Effector memory CD4-positive, alpha-beta T cell (primary cell): ENCODE data around the gene KHDRBS2.

Experiments used
- DNase-seq, 3 donors: peaks; one replicate each; pipeline ENCODE4 v3.0.0-alpha.2; 2020
- H3K27ac ChIP-seq: 2 replicates; pipeline ENCODE4 v1.7.0; 2013; ENCODE audit warnings: mild to moderate bottlenecking, low read length, moderate library complexity; ENCODE audit not compliant: insufficient read depth, poor library complexity, severe bottlenecking
- H3K27me3 ChIP-seq: replicated peaks from 2 replicates; pipeline ENCODE4 v1.7.0; 2013; ENCODE audit warnings: mild to moderate bottlenecking, low read length; ENCODE audit not compliant: insufficient read depth, control insufficient read depth, poor library complexity, severe bottlenecking
- H3K36me3 ChIP-seq: 2 replicates; pipeline ENCODE4 v1.7.0; 2013; ENCODE audit warnings: mild to moderate bottlenecking, low read length, moderate library complexity; ENCODE audit not compliant: control insufficient read depth, insufficient read depth
- H3K4me1 ChIP-seq: 2 replicates; pipeline ENCODE4 v1.7.0; 2013; ENCODE audit warnings: low read length, mild to moderate bottlenecking; ENCODE audit not compliant: control insufficient read depth, insufficient read depth, poor library complexity, severe bottlenecking
- H3K4me3 ChIP-seq: 2 replicates; pipeline ENCODE4 v1.7.0; 2013; ENCODE audit warnings: low read length, low read depth, mild to moderate bottlenecking; ENCODE audit not compliant: insufficient read depth, poor library complexity, severe bottlenecking
- H3K9me3 ChIP-seq: 2 replicates; pipeline ENCODE4 v1.7.0; 2013; ENCODE audit warnings: mild to moderate bottlenecking, low read length, moderate library complexity; ENCODE audit not compliant: control insufficient read depth

Gene KHDRBS2

DNA sequence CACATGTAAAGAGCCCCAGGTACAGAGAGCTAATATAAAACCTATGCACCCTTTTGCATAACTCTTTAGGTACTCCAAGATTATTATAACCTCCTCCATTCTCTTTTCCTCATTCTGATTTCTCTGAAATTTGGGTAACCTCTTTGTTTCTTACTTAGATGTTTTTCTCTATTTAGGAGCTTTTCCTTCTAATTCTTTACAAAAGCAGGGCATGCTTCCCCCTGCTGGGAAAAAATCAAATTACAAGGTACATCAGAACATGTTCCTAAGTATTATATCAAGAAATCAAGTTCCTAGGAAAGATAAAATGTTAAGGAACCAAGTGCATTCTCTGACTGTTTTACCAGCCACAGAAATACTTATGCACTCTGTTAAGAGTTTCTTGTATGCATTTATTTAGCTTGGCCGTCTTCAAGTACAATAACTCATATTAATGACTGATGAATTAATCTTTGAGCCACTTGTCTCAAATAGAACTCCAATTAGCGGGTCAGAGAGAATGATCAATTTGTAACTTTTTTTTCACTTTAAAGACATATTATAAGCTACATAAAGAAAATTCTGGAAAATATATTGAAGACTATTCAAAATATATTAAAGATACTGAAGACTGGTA lies 2.1 kb downstream of the KHDRBS2 start:
- no peak for DNase-seq
- H3K9me3 ChIP-seq = no peaks in the 10 kb centered on the region
- no peak overlapping the region for H3K4me3 ChIP-seq
- H3K4me1 ChIP-seq = no peaks in the 10 kb centered on the region
- H3K27ac ChIP-seq = no peak overlapping the region
- H3K36me3 ChIP-seq = no peaks in the 10 kb centered on the region
- H3K27me3 ChIP-seq = no peaks in the 10 kb centered on the region

DNA sequence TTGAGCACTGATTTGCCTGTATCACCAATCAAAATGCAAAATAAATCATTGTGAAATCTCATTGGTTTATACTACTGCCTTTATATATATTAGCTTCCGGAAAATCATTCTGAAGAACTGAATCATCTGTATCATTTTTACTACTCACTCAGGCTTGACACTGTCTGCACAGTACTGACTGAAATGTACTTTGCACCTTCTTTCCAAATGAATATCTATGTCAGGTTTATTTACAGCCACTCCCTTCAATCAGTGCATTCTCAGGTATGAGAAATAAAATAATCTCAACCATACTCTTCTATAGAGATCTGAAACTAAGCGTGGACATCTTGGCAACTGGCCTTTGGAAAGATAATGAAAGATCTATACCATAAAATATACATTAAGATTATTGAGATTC lies 2.7 kb downstream of the KHDRBS2 start:
- no peaks in the 10 kb centered on the region for H3K27me3 ChIP-seq
- DNase-seq = no peak
- H3K36me3 ChIP-seq = no peaks in the 10 kb centered on the region
- H3K4me1 ChIP-seq = no peaks in the 10 kb centered on the region
- no peak overlapping the region for H3K4me3 ChIP-seq
- no peak overlapping the region for H3K27ac ChIP-seq
- H3K9me3 ChIP-seq = no peaks in the 10 kb centered on the region

DNA sequence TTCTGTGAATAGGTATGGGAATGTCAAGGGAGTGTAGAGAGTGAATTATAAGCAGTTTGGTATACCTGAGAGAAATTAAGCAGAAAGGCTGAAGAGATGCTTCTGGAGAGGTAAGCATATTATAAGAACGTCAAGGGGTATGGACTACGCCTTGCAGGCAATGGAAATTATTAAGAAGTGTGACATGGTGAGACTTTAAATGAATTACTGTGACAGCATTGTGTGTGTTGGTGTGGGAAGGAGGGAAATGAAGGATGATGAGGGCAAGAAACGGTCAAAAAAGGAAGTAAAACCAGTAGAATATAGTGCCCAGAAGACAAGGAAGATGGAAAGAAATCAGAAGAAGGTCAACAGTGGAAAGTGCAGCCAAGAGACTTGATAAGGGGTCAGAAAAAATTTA lies 5.9 kb downstream of the KHDRBS2 start:
- Histone ChIP-seq H3K4me1 (no peaks in the 10 kb centered on the region), H3K9me3 (no peaks in the 10 kb centered on the region), H3K27me3 (no peaks in the 10 kb centered on the region), H3K4me3 (no peak overlapping the region), H3K27ac (no peak overlapping the region), H3K36me3 (no peaks in the 10 kb centered on the region)
- no peak for DNase-seq

DNA sequence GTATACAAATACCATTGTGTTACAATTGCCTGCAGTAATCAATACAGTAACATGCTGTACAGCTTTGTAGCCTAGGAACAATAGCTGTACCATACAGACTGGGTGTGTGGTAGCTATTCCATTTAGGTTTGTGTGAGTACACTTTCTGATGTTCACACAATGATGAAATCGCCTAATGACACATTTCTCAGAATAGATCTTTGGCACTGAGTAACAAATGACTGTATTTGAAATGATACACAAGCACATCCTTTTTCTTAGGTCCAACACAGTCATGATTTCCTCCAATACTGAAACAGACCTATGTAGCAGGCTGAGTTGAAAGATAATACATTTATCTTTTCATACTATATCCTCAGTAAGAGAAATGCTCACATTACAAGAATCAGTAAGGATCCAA lies 13.9 kb downstream of the KHDRBS2 start:
- no peak for DNase-seq
- Histone ChIP-seq H3K4me1 (no peaks in the 10 kb centered on the region), H3K36me3 (no peaks in the 10 kb centered on the region), H3K4me3 (no peak overlapping the region), H3K9me3 (no peaks in the 10 kb centered on the region), H3K27me3 (no peaks in the 10 kb centered on the region), H3K27ac (no peak overlapping the region)

DNA sequence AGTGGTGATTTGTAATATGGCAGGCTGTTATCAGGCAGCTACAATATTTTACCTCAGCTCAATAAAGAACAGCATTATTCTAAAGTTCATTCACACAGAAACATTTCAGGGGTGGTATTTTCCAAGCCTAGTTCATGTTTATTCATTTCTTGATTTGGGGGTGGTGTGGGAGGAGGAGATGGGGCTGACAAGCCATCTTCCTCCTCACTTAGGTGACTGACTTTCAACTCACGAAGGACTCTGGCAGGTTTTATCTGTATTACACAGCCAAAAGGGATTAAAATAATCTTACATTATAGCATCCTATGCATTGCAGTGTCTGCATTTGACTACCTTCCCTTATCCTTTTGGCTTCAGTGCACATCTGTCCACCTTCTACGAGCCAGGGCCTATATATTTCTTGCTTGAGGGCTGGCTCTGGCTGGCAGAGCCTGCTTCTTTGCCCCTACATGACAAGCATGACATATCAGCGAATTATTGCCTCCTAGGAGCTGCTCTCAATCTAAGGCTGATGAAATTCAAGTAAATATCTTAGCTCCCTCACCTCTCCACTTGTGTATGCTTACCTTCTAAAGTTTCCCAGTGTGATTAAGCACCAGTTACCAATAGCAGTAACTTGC lies 20.0 kb downstream of the KHDRBS2 start:
- Histone ChIP-seq H3K9me3 (no peaks in the 10 kb centered on the region), H3K4me3 (no peak overlapping the region), H3K36me3 (no peaks in the 10 kb centered on the region), H3K4me1 (no peaks in the 10 kb centered on the region), H3K27ac (no peak overlapping the region), H3K27me3 (no peaks in the 10 kb centered on the region)
- no peak for DNase-seq

DNA sequence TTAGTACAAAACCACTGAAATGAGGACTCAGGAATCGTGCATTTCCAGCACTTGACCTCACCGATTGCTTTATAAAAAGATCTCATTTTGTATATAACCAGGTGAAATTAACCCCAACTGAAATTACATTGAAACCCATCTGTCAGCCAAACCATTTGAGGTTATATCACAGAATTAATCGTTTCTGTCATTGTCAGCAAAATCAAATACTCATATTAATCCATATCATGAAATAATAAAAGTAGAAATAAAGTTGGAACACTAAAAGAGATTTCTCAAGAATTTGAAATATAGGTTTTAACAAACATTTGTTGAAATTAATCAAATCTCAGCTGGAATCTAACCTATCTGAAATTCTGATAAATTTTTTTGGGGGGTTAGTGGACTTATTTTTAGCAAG lies 23.7 kb downstream of the KHDRBS2 start:
- Histone ChIP-seq H3K27ac (no peak overlapping the region), H3K27me3 (no peaks in the 10 kb centered on the region), H3K4me1 (no peaks in the 10 kb centered on the region), H3K4me3 (no peak overlapping the region), H3K9me3 (no peaks in the 10 kb centered on the region), H3K36me3 (no peaks in the 10 kb centered on the region)
- DNase-seq = no peak

DNA sequence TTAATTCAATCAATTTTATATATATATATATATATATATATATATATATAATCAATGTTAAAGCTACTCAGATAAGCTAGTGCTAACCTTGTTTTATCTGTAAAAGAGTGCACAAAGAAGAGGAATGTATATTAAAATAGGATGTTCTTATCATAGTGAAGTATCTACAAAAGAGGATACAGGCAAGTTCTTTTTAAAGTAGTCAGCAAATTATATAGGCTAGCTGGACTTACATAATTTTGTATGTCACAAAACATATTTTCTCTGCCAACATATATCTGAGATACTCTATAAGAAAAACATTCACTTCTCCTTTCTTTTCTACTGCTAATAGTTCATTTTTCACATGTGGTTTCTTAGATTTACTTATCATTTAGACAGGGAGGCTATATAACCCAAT lies 39.9 kb downstream of the KHDRBS2 start:
- H3K36me3 ChIP-seq = no peaks in the 10 kb centered on the region
- no peak for DNase-seq
- no peaks in the 10 kb centered on the region for H3K4me1 ChIP-seq
- H3K4me3 ChIP-seq = no peak overlapping the region
- H3K9me3 ChIP-seq = no peaks in the 10 kb centered on the region
- H3K27me3 ChIP-seq = no peaks in the 10 kb centered on the region
- H3K27ac ChIP-seq = no peak overlapping the region

DNA sequence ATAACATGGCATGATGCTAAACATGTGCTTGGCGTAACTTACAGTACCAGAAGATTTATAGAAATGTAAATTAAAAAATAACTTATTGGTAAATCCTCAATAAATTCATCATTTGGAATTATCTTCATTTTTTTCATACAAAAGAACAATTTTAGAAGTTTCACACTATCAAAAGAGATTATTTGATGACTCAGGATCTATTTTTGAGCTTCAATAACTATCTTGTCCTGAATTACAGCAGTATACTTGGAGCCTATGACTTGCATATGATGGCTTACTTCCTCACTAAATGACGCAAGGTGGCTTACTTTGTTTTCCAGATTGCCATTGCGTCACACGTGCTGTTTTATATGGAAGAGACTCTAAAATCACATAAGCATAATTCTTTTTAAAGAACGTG lies 49.2 kb downstream of the KHDRBS2 start:
- Histone ChIP-seq H3K9me3 (no peaks in the 10 kb centered on the region), H3K4me1 (no peaks in the 10 kb centered on the region), H3K27me3 (no peaks in the 10 kb centered on the region), H3K4me3 (no peak overlapping the region), H3K36me3 (no peaks in the 10 kb centered on the region), H3K27ac (no peak overlapping the region)
- no peak for DNase-seq

DNA sequence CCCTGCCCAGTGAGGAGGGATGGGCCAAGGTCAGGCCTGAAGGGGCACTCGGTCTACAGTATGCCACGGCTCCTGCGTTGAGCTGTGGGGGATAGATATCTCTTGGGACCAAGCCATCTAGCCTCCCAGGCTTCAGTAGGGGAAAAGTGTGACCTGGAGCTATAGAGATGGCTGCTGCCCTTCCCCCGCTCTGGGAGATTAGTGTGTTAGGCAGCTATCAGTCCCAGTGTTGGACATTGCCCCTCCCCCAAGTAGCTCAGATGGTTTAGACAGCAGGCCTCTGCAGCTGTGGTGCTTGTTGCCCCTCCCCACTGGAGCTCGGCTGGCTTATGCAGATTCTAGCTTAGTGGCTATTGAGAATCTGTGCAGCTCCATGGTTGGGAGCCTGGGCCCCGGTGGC lies 56.8 kb downstream of the KHDRBS2 start:
- Histone ChIP-seq H3K27ac (no peak overlapping the region), H3K27me3 (no peaks in the 10 kb centered on the region), H3K4me1 (no peaks in the 10 kb centered on the region), H3K4me3 (no peak overlapping the region), H3K36me3 (no peaks in the 10 kb centered on the region), H3K9me3 (no peaks in the 10 kb centered on the region)
- DNase-seq = no peak

DNA sequence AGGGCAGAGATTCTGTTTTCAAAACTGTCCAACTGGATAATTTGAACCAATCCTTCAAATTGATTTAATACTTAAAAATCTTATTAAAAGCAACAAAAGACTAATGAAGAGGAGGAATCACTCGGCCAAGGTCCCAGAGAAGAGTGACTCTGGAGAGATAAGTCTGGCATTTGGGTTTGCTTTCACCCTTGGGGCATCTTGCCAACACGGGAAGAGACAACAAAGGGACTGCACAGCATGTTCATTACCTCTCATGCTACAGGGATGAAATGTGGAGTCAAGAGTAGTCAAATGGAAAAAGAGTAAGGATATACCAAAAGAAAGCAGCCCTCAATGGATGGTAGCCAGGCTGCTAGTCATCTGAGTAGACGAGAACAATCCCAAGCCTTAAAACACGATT lies 68.2 kb downstream of the KHDRBS2 start:
- no peak overlapping the region for H3K27ac ChIP-seq
- no peaks in the 10 kb centered on the region for H3K9me3 ChIP-seq
- no peaks in the 10 kb centered on the region for H3K4me1 ChIP-seq
- no peaks in the 10 kb centered on the region for H3K36me3 ChIP-seq
- H3K27me3 ChIP-seq = no peaks in the 10 kb centered on the region
- no peak for DNase-seq
- H3K4me3 ChIP-seq = no peak overlapping the region
